DMS53 treated with DMSO at 0.1 percent for 48 hours (cell line): Measurements from ENCODE around the gene GJA9.
A peak's percentile ranks its signal among the peaks of the same experiment; 100 is the strongest.
"Not testable (repeated sequence)": the region's sequence is repeated elsewhere in the genome, so short reads cannot be mapped to it uniquely, and the experiment has no call there.

Experiments used
- DNase-seq: peaks from one replicate; lab custom pipeline; 2025; ENCODE audit not compliant: unreplicated experiment; lab: John Stamatoyannopoulos, UW

GJA9 gene

GRCh38 chr1:38875811-38876210 lies 5.6 kb downstream of the GJA9 start:
- DNase-seq = no peak

- peak; percentile 95 for DNase-seq
Observed at GRCh38 chr1:38873027-38873969, 8.1 kb downstream of the GJA9 start, which contains the start of gene MYCBP. Gene MYCBP (minus strand): TSS chr1:38873348. CDS start chr1:38873305, 43 bp downstream.

GRCh38 chr1:38872401-38873026 lies 8.9 kb downstream of the GJA9 start:
- DNase-seq = no peak

- no peak for DNase-seq
Observed at GRCh38 chr1:38870996-38871395, 10.4 kb downstream of the GJA9 start.

- no peak for DNase-seq
Observed at GRCh38 chr1:38867208-38867607, 14.2 kb downstream of the GJA9 start.

- no peak for DNase-seq
Observed at GRCh38 chr1:38865112-38865715, 16.2 kb downstream of the GJA9 start.

GRCh38 chr1:38860454-38860795 lies 21.0 kb downstream of the GJA9 start:
- DNase-seq = no peak

GRCh38 chr1:38859561-38860453 lies 21.6 kb downstream of the GJA9 start, which contains the start of gene RRAGC:
Gene RRAGC (minus strand): TSS chr1:38859772. CDS start chr1:38859646, 126 bp downstream.
- DNase-seq = peak; percentile 93

GRCh38 chr1:38858833-38859560 lies 22.4 kb downstream of the GJA9 start:
- DNase-seq = peak; percentile 25

- no peak for DNase-seq
Observed at GRCh38 chr1:38852780-38853179, 28.6 kb downstream of the GJA9 start.

- DNase-seq = no peak
Observed at GRCh38 chr1:38848071-38848470, 33.3 kb downstream of the GJA9 start.

GRCh38 chr1:38846210-38846609 lies 35.2 kb downstream of the GJA9 start:
- no peak for DNase-seq

GRCh38 chr1:38845088-38845487 lies 36.3 kb downstream of the GJA9 start:
- not testable (repeated sequence) for DNase-seq

GRCh38 chr1:38840281-38840680 lies 41.1 kb downstream of the GJA9 start:
- no peak for DNase-seq

- no peak for DNase-seq
Observed at GRCh38 chr1:38839363-38839762, 42.0 kb downstream of the GJA9 start.

GRCh38 chr1:38836316-38836715 lies 45.1 kb downstream of the GJA9 start:
- not testable (repeated sequence) for DNase-seq

- DNase-seq = peak; percentile 91
Observed at GRCh38 chr1:38834937-38835827, 46.2 kb downstream of the GJA9 start.

- DNase-seq = no peak
Observed at GRCh38 chr1:38834221-38834782, 47.1 kb downstream of the GJA9 start.

- no peak for DNase-seq
Observed at GRCh38 chr1:38833146-38833545, 48.2 kb downstream of the GJA9 start.
